Activated CD4-positive, alpha-beta T cell treated with anti-CD3 and anti-CD28 coated beads, Interleukin-2, Interleukin-4, amounts not matched to agents 100 ng/mL and 50 ng/mL, durations not matched to agents 16 hours and 8 hours (primary cell): ENCODE data around the gene CCDC186.

Experiments
- DNase-seq: peaks from one replicate; pipeline ENCODE4 v3.0.0-alpha.2; 2020; ENCODE audit warnings: low spot score

Gene CCDC186

GRCh38 chr10:114173921-114174694 is at the start of gene CCDC186:
Gene CCDC186, minus strand, starts transcription at chr10:114174203. Its CDS starts 10,935 bp downstream, at chr10:114163268.
- peak; percentile 96 for DNase-seq

- DNase-seq: no peak
These were observed 49.1 kb upstream of the CCDC186 start for GRCh38 chr10:114223066-114223465.

GRCh38 chr10:114221235-114221634 is 47.2 kb upstream of the CCDC186 start:
- no peak for DNase-seq

GRCh38 chr10:114220281-114220680 is 46.3 kb upstream of the CCDC186 start:
- no peak for DNase-seq

- no peak for DNase-seq
These were observed 41.0 kb upstream of the CCDC186 start for GRCh38 chr10:114215033-114215432.

GRCh38 chr10:114212153-114212552 is 38.1 kb upstream of the CCDC186 start:
- no peak for DNase-seq

- no peak for DNase-seq
These were observed 34.3 kb upstream of the CCDC186 start for GRCh38 chr10:114208351-114208750.

- no peak for DNase-seq
These were observed 33.3 kb upstream of the CCDC186 start for GRCh38 chr10:114207349-114207748.

- DNase-seq: no peak
These were observed 32.9 kb upstream of the CCDC186 start for GRCh38 chr10:114206902-114207301.

- DNase-seq: no peak
These were observed 28.8 kb upstream of the CCDC186 start for GRCh38 chr10:114202812-114203211.

- DNase-seq: no peak
These were observed 25.2 kb upstream of the CCDC186 start for GRCh38 chr10:114199239-114199638.

- DNase-seq: peak; percentile 49
These were observed 21.1 kb upstream of the CCDC186 start for GRCh38 chr10:114195079-114195478.

- DNase-seq: no peak
These were observed 15.7 kb upstream of the CCDC186 start for GRCh38 chr10:114189700-114190099.

- no peak for DNase-seq
These were observed 14.9 kb upstream of the CCDC186 start for GRCh38 chr10:114188900-114189299.

GRCh38 chr10:114188001-114188400 is 14.0 kb upstream of the CCDC186 start:
- no peak for DNase-seq

- no peak for DNase-seq
These were observed 10.3 kb upstream of the CCDC186 start for GRCh38 chr10:114184276-114184675.

- no peak for DNase-seq
These were observed 9.6 kb upstream of the CCDC186 start for GRCh38 chr10:114183563-114183962.

GRCh38 chr10:114181971-114182370 is 8.0 kb upstream of the CCDC186 start:
- DNase-seq: no peak

GRCh38 chr10:114180937-114181336 is 6.9 kb upstream of the CCDC186 start:
- no peak for DNase-seq

GRCh38 chr10:114179747-114180146 is 5.7 kb upstream of the CCDC186 start:
- no peak for DNase-seq

GRCh38 chr10:114179148-114179547 is 5.1 kb upstream of the CCDC186 start, which contains the start of gene TDRD1:
Gene TDRD1, plus strand, starts transcription at chr10:114179353. Its CDS starts 8,479 bp downstream, at chr10:114187832.
- DNase-seq: no peak

- DNase-seq: no peak
These were observed 2.5 kb upstream of the CCDC186 start for GRCh38 chr10:114176511-114176910.

- DNase-seq: no peak
These were observed 1.7 kb upstream of the CCDC186 start for GRCh38 chr10:114175667-114176066.

GRCh38 chr10:114174695-114175188 is 739 bp upstream of the CCDC186 start:
- peak; percentile 17 for DNase-seq
